HK-2 (cell line): ENCODE measurements around the gene FGFR3.

Experiments
- DNase-seq: peaks from one replicate; pipeline ENCODE4 v3.0.0-alpha.2; 2018; ENCODE audit not compliant: unreplicated experiment

The FGFR3 gene

GRCh38 chr4:1792832-1793495, at the start of gene FGFR3:
Gene FGFR3 (plus strand): TSS chr4:1793293. CDS start chr4:1793935, 642 bp downstream.
- DNase-seq, result peak; percentile 54

GRCh38 chr4:1743551-1743950, 49.5 kb upstream of the FGFR3 start:
- no peak for DNase-seq

GRCh38 chr4:1743975-1744374, 49.1 kb upstream of the FGFR3 start:
- DNase-seq, result no peak

GRCh38 chr4:1744552-1744951, 48.5 kb upstream of the FGFR3 start:
- DNase-seq, result no peak

- no peak for DNase-seq
Observed at GRCh38 chr4:1745165-1745564, 47.9 kb upstream of the FGFR3 start.

- DNase-seq, result no peak
Observed at GRCh38 chr4:1745697-1746096, 47.4 kb upstream of the FGFR3 start.

GRCh38 chr4:1746265-1746691, 46.8 kb upstream of the FGFR3 start:
- DNase-seq, result peak; percentile 60

- no peak for DNase-seq
Observed at GRCh38 chr4:1746919-1747602, 46.0 kb upstream of the FGFR3 start.

- no peak for DNase-seq
Observed at GRCh38 chr4:1747603-1747967, 45.5 kb upstream of the FGFR3 start.

GRCh38 chr4:1748465-1748995, 44.6 kb upstream of the FGFR3 start:
- DNase-seq, result peak; percentile 87

GRCh38 chr4:1749370-1749769, 43.7 kb upstream of the FGFR3 start:
- DNase-seq, result no peak

- DNase-seq, result no peak
Observed at GRCh38 chr4:1749826-1750225, 43.3 kb upstream of the FGFR3 start.

GRCh38 chr4:1750381-1751154, 42.5 kb upstream of the FGFR3 start:
- no peak for DNase-seq

GRCh38 chr4:1751155-1751918, 41.8 kb upstream of the FGFR3 start:
- no peak for DNase-seq

- no peak for DNase-seq
Observed at GRCh38 chr4:1751919-1752283, 41.2 kb upstream of the FGFR3 start.

GRCh38 chr4:1752284-1753041, 40.6 kb upstream of the FGFR3 start:
- no peak for DNase-seq

- no peak for DNase-seq
Observed at GRCh38 chr4:1753294-1753696, 39.8 kb upstream of the FGFR3 start.

- no peak for DNase-seq
Observed at GRCh38 chr4:1753697-1754311, 39.3 kb upstream of the FGFR3 start.

- DNase-seq, result no peak
Observed at GRCh38 chr4:1754336-1754735, 38.8 kb upstream of the FGFR3 start.

GRCh38 chr4:1755297-1755696, 37.8 kb upstream of the FGFR3 start:
- no peak for DNase-seq

- DNase-seq, result no peak
Observed at GRCh38 chr4:1756079-1756478, 37.0 kb upstream of the FGFR3 start.
